Measurements from ENCODE around the gene COL4A2. TPM values are rescaled to one million over a fixed set of nuclear protein-coding genes. Genes with fewer than 3 reads are reported as not detected.

COL4A2 gene
- polyA plus RNA-seq, 3 donors = 93.5 to 632 (median 260) TPM

DNA sequence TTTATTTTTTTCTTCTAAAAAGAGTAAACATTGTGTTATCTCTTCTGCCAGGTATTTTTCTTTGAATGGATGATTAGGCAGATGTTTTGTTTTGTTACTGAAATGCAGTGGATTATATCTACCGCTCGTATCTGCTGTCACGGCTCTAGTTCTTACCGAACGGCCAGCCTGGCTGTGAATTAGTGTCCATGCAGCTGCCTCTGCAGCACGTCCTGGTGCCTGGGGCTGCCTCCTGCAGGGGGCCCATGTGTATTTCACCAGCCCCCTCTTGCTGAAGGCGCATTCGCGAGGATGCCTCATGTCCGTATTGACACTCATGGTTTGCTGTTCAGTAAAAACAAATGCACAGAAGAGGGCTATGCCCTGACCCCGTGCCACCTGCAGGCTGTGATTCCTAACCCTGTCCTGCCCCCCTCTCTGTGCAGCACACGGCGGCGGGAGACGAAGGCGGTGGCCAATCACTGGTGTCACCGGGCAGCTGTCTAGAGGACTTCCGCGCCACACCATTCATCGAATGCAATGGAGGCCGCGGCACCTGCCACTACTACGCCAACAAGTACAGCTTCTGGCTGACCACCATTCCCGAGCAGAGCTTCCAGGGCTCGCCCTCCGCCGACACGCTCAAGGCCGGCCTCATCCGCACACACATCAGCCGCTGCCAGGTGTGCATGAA, 204.6 kb downstream of the COL4A2 start:
- no peak overlapping the region for H3K27ac ChIP-seq (ENCODE audit: low read depth, low read length)
- WGBS, 3 donors = 92 to 96% (median 94%) methylated on average over 28 to 31 of the region's 31 CpGs

GRCh38 chr13:110512198-110512740, 205.2 kb downstream of the COL4A2 start:
- 89 to 92% (median 90%) methylated on average over 17 of the region's 17 CpGs for WGBS, 3 donors
- no peak overlapping the region for H3K27ac ChIP-seq (ENCODE audit: low read depth, low read length)

GRCh38 chr13:110516500-110516899, 209.4 kb downstream of the COL4A2 start:
- H3K27ac ChIP-seq (ENCODE audit: low read depth, low read length) = no peak overlapping the region
- WGBS, 3 donors = 78 to 87% (median 79%) methylated on average over 12 of the region's 12 CpGs

GRCh38 chr13:110517505-110518225, 210.6 kb downstream of the COL4A2 start:
- WGBS, 3 donors = 59 to 74% (median 64%) methylated on average over 7 of the region's 7 CpGs
- H3K27ac ChIP-seq (ENCODE audit: low read depth, low read length) = no peak overlapping the region

- 81 to 84% (median 83%) methylated on average over 8 of the region's 8 CpGs for WGBS, 3 donors
- H3K27ac ChIP-seq (ENCODE audit: low read depth, low read length) = no peak overlapping the region
Measured at GRCh38 chr13:110518226-110518525, 211.1 kb downstream of the COL4A2 start.

- 73 to 91% (median 77%) methylated on average over 11 of the region's 11 CpGs for WGBS, 3 donors
- H3K27ac ChIP-seq (ENCODE audit: low read depth, low read length) = no peak overlapping the region
Measured at GRCh38 chr13:110518571-110518970, 211.5 kb downstream of the COL4A2 start.

- no peak overlapping the region for H3K27ac ChIP-seq (ENCODE audit: low read depth, low read length)
- 95 to 98% (median 97%) methylated on average over 16 of the region's 16 CpGs for WGBS, 3 donors
Measured at GRCh38 chr13:110519046-110519445, 212.0 kb downstream of the COL4A2 start.

DNA sequence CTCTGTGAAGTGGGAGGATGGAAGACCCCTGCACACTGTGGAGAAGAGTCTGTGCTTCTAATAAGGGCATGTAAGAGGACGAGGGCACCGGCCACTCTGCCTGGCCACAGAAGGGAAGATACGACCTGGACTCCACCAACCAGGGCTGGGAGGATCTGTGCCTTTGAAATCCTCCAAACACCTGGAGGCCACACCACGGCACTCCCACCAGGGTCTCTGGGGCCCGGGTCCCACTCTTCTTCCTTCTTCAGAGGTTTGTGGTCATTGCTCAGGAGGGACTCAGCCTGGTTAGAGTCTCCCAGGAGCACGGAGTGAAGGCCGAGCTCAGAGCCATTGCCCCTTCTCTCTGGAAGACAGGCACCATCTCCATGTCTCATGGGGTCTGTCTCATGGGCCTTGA, 212.4 kb downstream of the COL4A2 start:
- H3K27ac ChIP-seq (ENCODE audit: low read depth, low read length) = no peak overlapping the region
- 83 to 93% (median 88%) methylated on average over 7 of the region's 7 CpGs for WGBS, 3 donors

DNA sequence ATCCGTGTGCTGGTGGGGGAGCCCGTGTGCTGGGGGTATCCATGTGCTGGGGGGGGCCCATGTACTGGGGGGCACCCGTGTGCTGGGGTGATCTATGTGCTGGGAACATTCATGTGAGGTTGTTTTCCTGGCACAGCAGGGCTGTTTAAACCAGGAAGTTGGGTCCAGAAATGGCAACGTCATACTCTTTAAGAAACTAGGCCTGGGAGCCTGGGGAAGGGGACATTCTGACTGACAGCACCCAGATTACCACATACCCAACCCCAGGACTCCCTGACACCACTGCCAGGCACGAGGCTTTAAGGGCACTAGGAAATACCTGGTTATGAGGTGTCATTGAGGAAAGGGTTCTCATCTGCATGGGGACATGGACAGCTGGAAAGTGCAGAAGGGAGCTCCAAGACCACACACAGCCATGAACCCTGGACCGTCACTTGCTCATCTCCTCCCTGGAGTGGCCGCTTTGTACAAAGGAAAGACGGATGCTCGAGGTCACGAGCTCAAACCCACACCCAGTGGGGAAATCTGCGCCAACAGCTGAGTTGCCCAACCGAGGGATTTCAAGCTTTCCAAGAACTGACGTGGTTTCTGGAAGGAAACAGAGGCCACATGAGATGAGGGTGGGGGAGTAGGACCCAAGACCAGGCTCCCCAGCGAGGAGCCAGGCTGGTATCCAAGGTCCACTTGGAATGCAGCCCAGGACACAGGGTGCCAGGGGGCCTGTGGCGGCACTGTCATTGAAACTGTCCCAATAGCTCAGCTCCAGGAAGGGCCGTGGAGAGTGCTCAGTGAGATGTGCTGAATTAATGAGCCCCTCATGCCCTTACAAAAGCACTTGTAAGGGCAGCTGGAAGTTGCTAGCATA, 213.6 kb downstream of the COL4A2 start:
- WGBS, 3 donors = 31 to 44% (median 32%) methylated on average over 15 to 16 of the region's 16 CpGs
- peak overlapping the region; percentile 51 for H3K27ac ChIP-seq (ENCODE audit: low read depth, low read length)

- WGBS, 3 donors = 71 to 85% (median 73%) methylated on average over 10 of the region's 10 CpGs
- peak overlapping the region; percentile 51 for H3K27ac ChIP-seq (ENCODE audit: low read depth, low read length)
Measured at GRCh38 chr13:110521296-110521680, 214.2 kb downstream of the COL4A2 start.

DNA sequence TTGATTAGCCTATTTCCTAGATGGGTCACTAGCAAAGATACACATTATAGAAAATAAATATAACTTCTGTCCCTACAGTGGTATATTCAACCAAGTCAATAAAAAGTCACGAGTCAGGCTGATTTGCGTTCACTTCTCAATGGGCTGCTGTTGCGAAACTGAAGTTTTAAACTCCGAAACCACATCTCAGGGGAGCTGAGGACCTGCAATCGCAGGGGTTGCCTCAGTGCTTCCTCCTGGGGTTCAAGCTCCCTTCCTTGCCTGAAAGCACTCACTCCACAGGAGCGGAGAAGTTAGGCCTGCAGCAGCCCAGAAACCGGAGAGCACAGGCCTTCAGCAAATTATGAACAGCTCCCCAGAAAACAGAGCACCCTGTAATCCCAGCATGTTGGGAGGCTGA, 214.9 kb downstream of the COL4A2 start:
- no peak overlapping the region for H3K27ac ChIP-seq (ENCODE audit: low read depth, low read length)
- WGBS, 3 donors = 53 to 86% (median 55%) methylated on average over 7 of the region's 7 CpGs

DNA sequence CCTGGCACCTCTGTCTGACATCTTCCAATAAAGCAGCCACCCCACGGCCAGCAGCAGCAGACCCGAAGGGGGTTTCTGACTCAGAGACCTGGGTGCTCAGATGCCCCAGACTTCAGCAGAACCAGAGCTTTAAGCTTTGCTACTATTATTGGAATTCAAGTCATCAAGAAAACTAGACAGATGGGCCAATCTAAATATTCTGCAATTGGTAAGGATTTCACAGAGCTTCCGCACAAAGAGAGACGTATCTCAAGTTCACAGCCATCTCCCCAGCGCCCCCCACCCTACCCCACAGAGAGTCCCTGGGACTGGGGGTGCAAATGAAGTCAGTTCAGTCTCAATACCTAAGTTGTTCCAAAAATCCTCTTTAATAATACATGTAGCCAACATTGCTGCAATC, 215.6 kb downstream of the COL4A2 start:
- no peak overlapping the region for H3K27ac ChIP-seq (ENCODE audit: low read depth, low read length)
- 78 to 89% (median 83%) methylated on average over 5 of the region's 5 CpGs for WGBS, 3 donors

DNA sequence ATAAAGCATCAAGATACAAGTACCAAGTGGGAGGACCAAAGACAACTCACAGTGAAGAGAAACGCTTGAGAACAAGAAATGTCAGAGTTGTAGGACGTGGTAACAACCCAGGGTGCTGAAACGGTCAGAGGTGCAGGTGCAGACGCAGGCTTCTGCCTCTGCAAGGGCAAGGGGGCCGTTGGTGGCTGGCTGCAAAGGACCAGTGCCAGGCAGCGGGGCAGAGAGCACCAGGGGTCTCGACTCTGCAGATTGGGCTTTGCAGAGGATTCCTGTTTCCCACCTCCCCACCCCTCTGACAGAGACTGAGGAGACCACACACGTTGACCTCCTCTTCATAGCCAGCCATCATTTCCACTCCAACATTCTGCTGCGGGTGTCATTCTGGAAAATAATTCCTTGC, 216.1 kb downstream of the COL4A2 start:
- WGBS, 3 donors = 73 to 83% (median 81%) methylated on average over 9 of the region's 9 CpGs
- no peak overlapping the region for H3K27ac ChIP-seq (ENCODE audit: low read depth, low read length)

DNA sequence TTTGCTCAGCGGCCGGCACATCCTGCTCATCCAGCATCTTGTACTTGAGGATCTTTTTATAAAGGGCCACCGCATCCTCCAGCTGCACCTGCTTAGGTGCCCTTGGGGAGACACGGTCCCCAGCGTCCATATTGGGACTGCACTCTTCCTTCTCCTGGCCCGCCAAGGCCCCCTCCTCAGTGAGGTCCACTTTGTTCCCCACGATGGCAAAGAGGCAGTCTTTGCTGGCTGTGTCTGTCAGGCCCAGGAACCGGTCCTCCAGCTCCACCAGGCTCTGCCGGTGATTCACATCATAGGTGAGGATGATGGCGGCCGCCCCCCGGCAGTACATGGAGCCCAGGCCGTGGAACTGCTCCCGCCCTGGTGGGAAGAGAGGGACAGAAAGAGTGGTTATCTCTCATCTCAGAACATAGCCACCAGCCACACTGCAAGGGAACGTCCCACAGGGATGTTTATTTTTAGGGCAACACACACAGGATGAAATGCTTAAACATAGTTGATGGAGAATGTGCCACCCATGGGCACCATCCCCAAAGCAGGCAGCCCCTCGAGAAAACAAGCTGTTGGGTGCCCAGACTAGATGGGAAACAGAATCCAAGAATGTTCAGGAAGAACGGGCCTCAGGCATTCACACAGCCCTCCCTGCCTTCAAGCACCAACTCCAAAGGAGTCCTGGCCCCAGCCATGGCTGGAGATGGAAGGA, 216.9 kb downstream of the COL4A2 start:
- 87 to 88% (median 87%) methylated on average over 17 of the region's 17 CpGs for WGBS, 3 donors
- no peak overlapping the region for H3K27ac ChIP-seq (ENCODE audit: low read depth, low read length)

GRCh38 chr13:110524541-110525257, 217.6 kb downstream of the COL4A2 start:
- H3K27ac ChIP-seq (ENCODE audit: low read depth, low read length) = no peak overlapping the region
- 44 to 59% (median 54%) methylated on average over 21 of the region's 21 CpGs for WGBS, 3 donors

GRCh38 chr13:110525328-110526319, 218.5 kb downstream of the COL4A2 start:
- WGBS, 3 donors = 37 to 74% (median 74%) methylated on average over 25 of the region's 25 CpGs
- no peak overlapping the region for H3K27ac ChIP-seq (ENCODE audit: low read depth, low read length)

DNA sequence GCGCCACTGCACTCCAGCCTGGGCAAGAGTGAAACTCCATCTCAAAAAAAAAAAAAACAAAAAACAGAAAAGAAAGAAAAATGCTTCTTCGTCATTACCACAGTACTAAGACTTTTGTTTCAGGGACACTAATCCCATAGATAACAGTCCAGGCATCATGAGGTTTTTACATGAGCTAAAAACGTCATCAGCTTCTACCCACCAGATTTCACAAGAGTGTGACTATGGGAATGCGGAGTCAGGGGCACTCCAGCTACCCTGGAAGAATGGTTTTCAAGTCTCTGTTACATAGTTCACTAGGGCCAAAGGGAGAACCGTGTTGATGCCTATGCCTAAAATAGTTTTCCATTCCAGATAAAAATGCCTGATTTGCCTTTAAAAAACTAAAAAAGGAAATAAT, 221.3 kb downstream of the COL4A2 start:
- H3K27ac ChIP-seq (ENCODE audit: low read depth, low read length) = no peak overlapping the region
- WGBS, 3 donors = 39 to 71% (median 50%) methylated on average over 5 of the region's 5 CpGs

All from adipose tissue (tissue), 3 donors.